Activated naive CD4-positive, alpha-beta T cell treated with anti-CD3 and anti-CD28 coated beads, Interleukin-2, amount 10 ng/mL, durations not matched to agents 7 days and 5 days (primary cell): Measurements from ENCODE around the gene STK10.
"Not testable (repeated sequence)": the region's sequence is repeated elsewhere in the genome, so short reads cannot be mapped to it uniquely, and the experiment has no call there.

Experiments used
- CTCF ChIA-PET: fragments of 350-600 bp; sonication (Branson Sonifier 250); formaldehyde crosslinking; loops from one replicate; lab custom pipeline; 2021; ENCODE audit warnings: antibody characterized with exemption; lab: Charles Lee
- DNase-seq: peaks from one replicate; pipeline ENCODE4 v3.0.0-alpha.2; 2020
- H3K27ac Mint-ChIP-seq: one replicate; pipeline ENCODE4 v1.8.0; 2021; ENCODE audit warnings: mild to moderate bottlenecking, moderate library complexity, mixed read lengths
- H3K27me3 Mint-ChIP-seq: one replicate; pipeline ENCODE4 v1.8.0; 2021; ENCODE audit warnings: mild to moderate bottlenecking, mixed read lengths
- H3K36me3 Mint-ChIP-seq: one replicate; pipeline ENCODE4 v1.8.0; 2021; ENCODE audit warnings: mixed read lengths
- H3K4me1 Mint-ChIP-seq: one replicate; pipeline ENCODE4 v1.8.0; 2021; ENCODE audit warnings: mixed read lengths
- H3K4me3 Mint-ChIP-seq: one replicate; pipeline ENCODE4 v1.8.0; 2021; ENCODE audit warnings: mild to moderate bottlenecking, moderate library complexity, mixed read lengths
- H3K9me3 Mint-ChIP-seq: one replicate; pipeline ENCODE4 v1.8.0; 2021; ENCODE audit warnings: mixed read lengths

Gene STK10

GRCh38 chr5:172167895-172168294 is 20.1 kb downstream of the STK10 start:
- Mint-ChIP-seq H3K27ac (no peak overlapping the region), H3K27me3 (no peaks in the 10 kb centered on the region), H3K36me3 (peaks cover 48% of the 10 kb centered on the region), H3K9me3 (no peaks in the 10 kb centered on the region), H3K4me3 (no peak overlapping the region), H3K4me1 (peaks cover 81% of the 10 kb centered on the region)
- no peak for DNase-seq
- CTCF ChIA-PET = interaction anchor here (1.0 to 2.2 kb wide), 2 partner anchors 12 to 15 kb away, joined by 3 to 5 read pairs; no protein-coding TSS in a partner anchor

- DNase-seq = no peak
- Mint-ChIP-seq H3K4me3 (no peak overlapping the region), H3K36me3 (peaks cover 46% of the 10 kb centered on the region), H3K27ac (no peak overlapping the region), H3K4me1 (peaks cover 77% of the 10 kb centered on the region), H3K27me3 (no peaks in the 10 kb centered on the region), H3K9me3 (no peaks in the 10 kb centered on the region)
- CTCF ChIA-PET = interaction anchor here (0.6 to 2.2 kb wide), 3 partner anchors 8 to 48 kb away, joined by 3 to 5 read pairs (median 3); no protein-coding TSS in a partner anchor
These were observed 21.8 kb downstream of the STK10 start for GRCh38 chr5:172166030-172166826.

- H3K27me3 Mint-ChIP-seq = no peaks in the 10 kb centered on the region
- CTCF ChIA-PET = interaction anchor here (1.0 kb wide), 1 partner anchor 9 kb away, joined by 3 read pairs; no protein-coding TSS in a partner anchor
- peaks cover 75% of the 10 kb centered on the region for H3K4me1 Mint-ChIP-seq
- H3K9me3 Mint-ChIP-seq = no peaks in the 10 kb centered on the region
- H3K27ac Mint-ChIP-seq = no peak overlapping the region
- DNase-seq = no peak
- H3K4me3 Mint-ChIP-seq = no peak overlapping the region
- H3K36me3 Mint-ChIP-seq = peaks cover 44% of the 10 kb centered on the region
These were observed 22.6 kb downstream of the STK10 start for GRCh38 chr5:172165465-172165864.

GRCh38 chr5:172164769-172165212 is 23.2 kb downstream of the STK10 start:
- no peak overlapping the region for H3K27ac Mint-ChIP-seq
- H3K4me1 Mint-ChIP-seq = peaks cover 72% of the 10 kb centered on the region
- DNase-seq = no peak
- no peaks in the 10 kb centered on the region for H3K9me3 Mint-ChIP-seq
- no peaks in the 10 kb centered on the region for H3K27me3 Mint-ChIP-seq
- H3K4me3 Mint-ChIP-seq = no peak overlapping the region
- CTCF ChIA-PET = no interaction called here
- peaks cover 38% of the 10 kb centered on the region for H3K36me3 Mint-ChIP-seq

GRCh38 chr5:172163346-172163745 is 24.7 kb downstream of the STK10 start:
- H3K27me3 Mint-ChIP-seq = no peaks in the 10 kb centered on the region
- no peak for DNase-seq
- H3K4me1 Mint-ChIP-seq = peaks cover 68% of the 10 kb centered on the region
- H3K36me3 Mint-ChIP-seq = peaks cover 36% of the 10 kb centered on the region
- no peak overlapping the region for H3K27ac Mint-ChIP-seq
- H3K4me3 Mint-ChIP-seq = no peak overlapping the region
- H3K9me3 Mint-ChIP-seq = no peaks in the 10 kb centered on the region
- CTCF ChIA-PET = interaction anchor here (2.1 kb wide), 1 partner anchor 10 kb away, joined by 10 read pairs; no protein-coding TSS in a partner anchor

- Mint-ChIP-seq H3K4me3 (no peak overlapping the region), H3K27ac (no peak overlapping the region), H3K4me1 (peaks cover 67% of the 10 kb centered on the region), H3K9me3 (no peaks in the 10 kb centered on the region), H3K36me3 (peaks cover 39% of the 10 kb centered on the region), H3K27me3 (no peaks in the 10 kb centered on the region)
- CTCF ChIA-PET = interaction anchor here (1.5 to 2.1 kb wide), 2 partner anchors 10 to 27 kb away, joined by 3 to 10 read pairs; no protein-coding TSS in a partner anchor
- no peak for DNase-seq
These were observed 25.1 kb downstream of the STK10 start for GRCh38 chr5:172162987-172163343.

GRCh38 chr5:172162323-172162986 is 25.6 kb downstream of the STK10 start:
- no peak overlapping the region for H3K4me3 Mint-ChIP-seq

GRCh38 chr5:172160506-172160905 is 27.5 kb downstream of the STK10 start:
- no peaks in the 10 kb centered on the region for H3K27me3 Mint-ChIP-seq
- CTCF ChIA-PET = no interaction called here
- no peak for DNase-seq
- peaks cover 54% of the 10 kb centered on the region for H3K4me1 Mint-ChIP-seq
- peaks cover 50% of the 10 kb centered on the region for H3K36me3 Mint-ChIP-seq
- H3K9me3 Mint-ChIP-seq = no peaks in the 10 kb centered on the region
- no peak overlapping the region for H3K4me3 Mint-ChIP-seq
- H3K27ac Mint-ChIP-seq = peak overlapping the region; percentile 73

More at GRCh38 chr5:172162323-172162986, 25.6 kb downstream of the STK10 start:
- H3K27me3 Mint-ChIP-seq = no peaks in the 10 kb centered on the region
- H3K36me3 Mint-ChIP-seq = peaks cover 43% of the 10 kb centered on the region
- peak; percentile 6 for DNase-seq
- H3K4me1 Mint-ChIP-seq = peaks cover 63% of the 10 kb centered on the region
- H3K27ac Mint-ChIP-seq = no peak overlapping the region
- CTCF ChIA-PET = interaction anchor here (0.6 to 2.1 kb wide), 5 partner anchors 10 to 26 kb away, joined by 3 to 10 read pairs (median 4); no protein-coding TSS in a partner anchor
- H3K9me3 Mint-ChIP-seq = no peaks in the 10 kb centered on the region

GRCh38 chr5:172159016-172159415 is 29.0 kb downstream of the STK10 start:
- no peak for DNase-seq
- Mint-ChIP-seq H3K27ac (peak overlapping the region; percentile 79), H3K4me3 (no peak overlapping the region), H3K27me3 (no peaks in the 10 kb centered on the region), H3K4me1 (peaks cover 57% of the 10 kb centered on the region), H3K36me3 (peaks cover 58% of the 10 kb centered on the region), H3K9me3 (no peaks in the 10 kb centered on the region)
- CTCF ChIA-PET = interaction anchor here (1.1 kb wide), 1 partner anchor 30 kb away, joined by 4 read pairs; no protein-coding TSS in a partner anchor

GRCh38 chr5:172156541-172156994 is 31.5 kb downstream of the STK10 start:
- Mint-ChIP-seq H3K9me3 (no peaks in the 10 kb centered on the region), H3K36me3 (peaks cover 75% of the 10 kb centered on the region), H3K4me1 (peaks cover 62% of the 10 kb centered on the region), H3K27ac (peak overlapping the region; percentile 55), H3K4me3 (no peak overlapping the region), H3K27me3 (no peaks in the 10 kb centered on the region)
- CTCF ChIA-PET = interaction anchor here (1.0 to 1.4 kb wide), 2 partner anchors 11 to 26 kb away, joined by 3 to 5 read pairs; no protein-coding TSS in a partner anchor
- no peak for DNase-seq

GRCh38 chr5:172155101-172155500 is 32.9 kb downstream of the STK10 start:
- Mint-ChIP-seq H3K4me1 (peaks cover 64% of the 10 kb centered on the region), H3K36me3 (peaks cover 78% of the 10 kb centered on the region)
- H3K27ac Mint-ChIP-seq, H3K9me3 Mint-ChIP-seq, H3K4me3 Mint-ChIP-seq, CTCF ChIA-PET, H3K27me3 Mint-ChIP-seq, DNase-seq: not testable (repeated sequence)

- Mint-ChIP-seq H3K27me3 (no peaks in the 10 kb centered on the region), H3K27ac (peak overlapping the region; percentile 60), H3K9me3 (no peaks in the 10 kb centered on the region), H3K4me3 (no peak overlapping the region), H3K4me1 (peaks cover 62% of the 10 kb centered on the region), H3K36me3 (peaks cover 79% of the 10 kb centered on the region)
- DNase-seq = no peak
- CTCF ChIA-PET = no interaction called here
These were observed 34.3 kb downstream of the STK10 start for GRCh38 chr5:172153695-172154094.

- Mint-ChIP-seq H3K36me3 (peaks cover 76% of the 10 kb centered on the region), H3K27ac (peak overlapping the region; percentile 84), H3K9me3 (no peaks in the 10 kb centered on the region), H3K4me1 (peaks cover 64% of the 10 kb centered on the region), H3K27me3 (no peaks in the 10 kb centered on the region), H3K4me3 (peak overlapping the region; percentile 51)
- CTCF ChIA-PET = interaction anchor here (0.6 to 2.9 kb wide), 8 partner anchors 10 to 309 kb away, joined by 3 to 11 read pairs (median 4); partner anchors contain the start of genes EFCAB9 and STK10
- no peak for DNase-seq
These were observed 36.3 kb downstream of the STK10 start for GRCh38 chr5:172151661-172152210.
